Panc1 (cell line): ENCODE results near the gene CAST.

Experiments used
- CTCF ChIP-seq: fragments of 450-650 bp; IDR thresholded peaks from 2 replicates; pipeline ENCODE4 v1.5.1; 2017; ENCODE audit warnings: mild to moderate bottlenecking
- POLR2AphosphoS5 ChIP-seq: IDR thresholded peaks from 2 replicates; pipeline ENCODE4 v1.6.1; 2012; ENCODE audit warnings: mild to moderate bottlenecking, low read depth, low read length, moderate library complexity
- REST ChIP-seq, 2 experiments: IDR thresholded peaks; 2 replicates each; pipeline ENCODE4 v1.6.1; 2011 to 2012; ENCODE audit warnings: low read depth in 2 of 2, control low read depth in 1 of 2, low read length in 1 of 2, mild to moderate bottlenecking in 1 of 2, moderate library complexity in 1 of 2; ENCODE audit not compliant: insufficient read depth in 1 of 2
- SIN3A ChIP-seq: IDR thresholded peaks from 2 replicates; pipeline ENCODE4 v1.6.1; 2012; ENCODE audit warnings: low read depth, mild to moderate bottlenecking, low read length, moderate library complexity, borderline replicate concordance; ENCODE audit not compliant: insufficient read depth
- TCF7L2 ChIP-seq: IDR thresholded peaks from 2 replicates; pipeline ENCODE4 v1.6.1; 2011; ENCODE audit warnings: mild to moderate bottlenecking, low read depth, low read length, inconsistent platforms

DNA sequence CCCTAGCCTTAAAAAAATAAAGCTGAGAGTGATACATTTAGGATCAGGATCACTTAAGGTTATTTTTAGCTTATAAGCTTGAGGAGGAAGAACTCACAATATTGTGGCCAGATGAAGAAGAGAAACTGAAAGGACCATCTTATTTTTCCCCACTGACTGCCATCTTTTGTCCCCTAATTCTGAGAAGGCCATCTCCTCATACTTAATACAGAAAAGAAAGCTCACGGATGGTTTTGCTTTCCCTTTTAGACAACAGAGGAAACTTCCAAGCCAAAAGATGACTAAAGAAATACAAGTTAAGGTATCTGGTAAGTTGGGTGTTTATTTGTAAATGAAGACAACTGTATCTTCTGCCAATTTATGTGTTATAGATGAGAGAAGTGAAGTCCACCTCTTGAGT, 109.2 kb downstream of the CAST start:
- no peak for TF ChIP-seq CTCF
- no peak for TF ChIP-seq REST (IDR thresholded peaks at IDR 0.05; ENCODE audit: insufficient read depth in 1 of 2, low read depth in 2 of 2, low read length in 1 of 2)
- no peak for TF ChIP-seq TCF7L2
- TF ChIP-seq SIN3A = no peak
- no peak for TF ChIP-seq POLR2AphosphoS5
